Retinal pigment epithelial cell (primary cell): Measurements from ENCODE around the gene PPIB.

Experiments used
- DNase-seq: peaks from one replicate; pipeline ENCODE4 v3.0.0-alpha.2; 2010; ENCODE audit warnings: low read depth
- H3K4me3 ChIP-seq: 2 replicates; pipeline ENCODE4 v1.5.1; 2011; ENCODE audit warnings: mild to moderate bottlenecking, low read length, control low read depth, moderate library complexity
- CTCF ChIP-seq: conservative IDR thresholded peaks from 2 replicates; pipeline ENCODE4 v1.5.1; 2011; ENCODE audit warnings: low read depth, low read length, control low read depth, inconsistent platforms

The PPIB gene

GRCh38 chr15:64144565-64145281 lies 18.1 kb downstream of the PPIB start:
- DNase-seq, result no peak
- no peak for TF ChIP-seq CTCF
- H3K4me3 ChIP-seq, result no peak overlapping the region

GRCh38 chr15:64144192-64144564 lies 18.6 kb downstream of the PPIB start:
- no peak overlapping the region for H3K4me3 ChIP-seq
- no peak for TF ChIP-seq CTCF
- no peak for DNase-seq

GRCh38 chr15:64143276-64143675 lies 19.5 kb downstream of the PPIB start:
- no peak for DNase-seq
- no peak for TF ChIP-seq CTCF
- no peak overlapping the region for H3K4me3 ChIP-seq

GRCh38 chr15:64141798-64142512 lies 20.9 kb downstream of the PPIB start:
- no peak for DNase-seq
- H3K4me3 ChIP-seq, result no peak overlapping the region
- TF ChIP-seq CTCF, result no peak

GRCh38 chr15:64138331-64138941 lies 24.4 kb downstream of the PPIB start:
- no peak for DNase-seq
- no peak for TF ChIP-seq CTCF
- H3K4me3 ChIP-seq, result no peak overlapping the region

GRCh38 chr15:64137226-64137833 lies 25.5 kb downstream of the PPIB start:
- DNase-seq, result no peak
- TF ChIP-seq CTCF, result no peak
- no peak overlapping the region for H3K4me3 ChIP-seq
